GM19043 (cell line): ENCODE results near the gene APBB2.

Source experiments
- ATAC-seq: cut with Tn5 transposase; IDR thresholded peaks from one replicate; pipeline ENCODE4 v1.9.1; 2021; ENCODE audit warnings: low read depth; ENCODE audit not compliant: unreplicated experiment

The APBB2 gene

GRCh38 chr4:41196633-41197332 lies 17.6 kb downstream of the APBB2 start:
- no peak for ATAC-seq

GRCh38 chr4:41192136-41192535 lies 22.2 kb downstream of the APBB2 start:
- ATAC-seq, result no peak

GRCh38 chr4:41189666-41190065 lies 24.7 kb downstream of the APBB2 start:
- no peak for ATAC-seq

GRCh38 chr4:41189076-41189475 lies 25.3 kb downstream of the APBB2 start:
- ATAC-seq, result no peak

GRCh38 chr4:41185614-41186592 lies 28.4 kb downstream of the APBB2 start:
- no peak for ATAC-seq

- ATAC-seq, result no peak
Measured at GRCh38 chr4:41184009-41184408, 30.3 kb downstream of the APBB2 start.

GRCh38 chr4:41183021-41183553 lies 31.3 kb downstream of the APBB2 start:
- ATAC-seq, result no peak

- ATAC-seq, result no peak
Measured at GRCh38 chr4:41181037-41181436, 33.3 kb downstream of the APBB2 start.

GRCh38 chr4:41179498-41180195 lies 34.7 kb downstream of the APBB2 start:
- no peak for ATAC-seq

GRCh38 chr4:41178372-41179370 lies 35.7 kb downstream of the APBB2 start:
- no peak for ATAC-seq

GRCh38 chr4:41177016-41177415 lies 37.3 kb downstream of the APBB2 start:
- no peak for ATAC-seq

- ATAC-seq, result no peak
Measured at GRCh38 chr4:41176340-41176739, 38.0 kb downstream of the APBB2 start.

- no peak for ATAC-seq
Measured at GRCh38 chr4:41175794-41176193, 38.5 kb downstream of the APBB2 start.

- ATAC-seq, result no peak
Measured at GRCh38 chr4:41174444-41174843, 39.9 kb downstream of the APBB2 start.

- ATAC-seq, result no peak
Measured at GRCh38 chr4:41172786-41173185, 41.6 kb downstream of the APBB2 start.

- ATAC-seq, result no peak
Measured at GRCh38 chr4:41169256-41169800, 45.0 kb downstream of the APBB2 start.

GRCh38 chr4:41167191-41167590 lies 47.2 kb downstream of the APBB2 start:
- ATAC-seq, result no peak

- no peak for ATAC-seq
Measured at GRCh38 chr4:41164405-41164804, 49.9 kb downstream of the APBB2 start.

- no peak for ATAC-seq
Measured at GRCh38 chr4:41161355-41161754, 53.0 kb downstream of the APBB2 start.
